Liver (tissue), 9 donors: ENCODE measurements around the gene HIP1. TPM values are rescaled to one million over a fixed set of nuclear protein-coding genes. Genes with fewer than 3 reads are reported as not detected.

ENCODE experiments used
- DNase-seq: peaks from one replicate; pipeline ENCODE4 v3.0.0-alpha.2; 2017; ENCODE audit warnings: low spot score
- H3K27ac ChIP-seq, 2 donors: one replicate each; pipeline ENCODE4 v1.7.0; 2013; ENCODE audit warnings: inconsistent platforms in 2 of 2, low read length in 2 of 2, control low read depth in 1 of 2, low read depth in 1 of 2, mild to moderate bottlenecking in 1 of 2
- H3K27me3 ChIP-seq, 4 donors: one replicate each; pipeline versions ENCODE4 v1.6.1 to v1.7.0; 2013; ENCODE audit warnings: low read length in 3 of 4, inconsistent platforms in 1 of 4, mild to moderate bottlenecking in 1 of 4, moderate library complexity in 1 of 4; ENCODE audit not compliant: control insufficient read depth in 4 of 4, insufficient read depth in 4 of 4
- H3K36me3 ChIP-seq, 4 donors: one replicate each; pipeline versions ENCODE4 v1.6.1 to v1.7.0; 2013; ENCODE audit warnings: low read length in 3 of 4, mild to moderate bottlenecking in 3 of 4, low read depth in 1 of 4, moderate library complexity in 1 of 4; ENCODE audit not compliant: control insufficient read depth in 4 of 4, insufficient read depth in 3 of 4
- H3K4me1 ChIP-seq, 4 donors: one replicate each; pipeline versions ENCODE4 v1.6.1 to v1.7.0; 2013; ENCODE audit warnings: low read length in 3 of 4, mild to moderate bottlenecking in 3 of 4, moderate library complexity in 1 of 4; ENCODE audit not compliant: control insufficient read depth in 4 of 4, insufficient read depth in 4 of 4
- H3K4me3 ChIP-seq, 3 donors: one replicate each; pipeline versions ENCODE4 v1.6.1 to v1.7.0; 2013; ENCODE audit warnings: low read length in 3 of 3, control low read depth in 1 of 3, low read depth in 1 of 3, mild to moderate bottlenecking in 1 of 3
- H3K9ac ChIP-seq, 2 donors: one replicate each; pipeline ENCODE4 v1.7.0; 2013; ENCODE audit warnings: low read length in 2 of 2, mild to moderate bottlenecking in 2 of 2, moderate library complexity in 2 of 2, control low read depth in 1 of 2, low read depth in 1 of 2
- H3K9me3 ChIP-seq, 4 donors: one replicate each; pipeline versions ENCODE4 v1.6.1 to v1.7.0; 2013; ENCODE audit warnings: low read length in 3 of 4; ENCODE audit not compliant: control insufficient read depth in 4 of 4
- EGR1 ChIP-seq, 2 donors: IDR thresholded peaks; 2 replicates each; pipeline ENCODE4 v1.6.1; 2016 to 2018; ENCODE audit warnings: antibody characterized with exemption in 2 of 2, low read depth in 2 of 2
- FOXA1 ChIP-seq: IDR thresholded peaks from 2 replicates; pipeline ENCODE4 v1.6.1; 2016; ENCODE audit warnings: antibody characterized with exemption
- FOXA2 ChIP-seq: IDR thresholded peaks from 2 replicates; pipeline ENCODE4 v1.6.1; 2016; ENCODE audit warnings: antibody characterized with exemption
- GABPA ChIP-seq, 2 donors: IDR thresholded peaks in 1 of 2; conservative IDR thresholded peaks in 1 of 2; 2 replicates each; pipeline ENCODE4 v1.6.1; 2016; ENCODE audit warnings: antibody characterized with exemption in 2 of 2, mild to moderate bottlenecking in 1 of 2, moderate library complexity in 1 of 2
- HNF4A ChIP-seq, 2 donors: conservative IDR thresholded peaks; 2 replicates each; pipeline ENCODE4 v1.6.1; 2016; ENCODE audit warnings: antibody characterized with exemption in 2 of 2, mild to moderate bottlenecking in 2 of 2
- HNF4G ChIP-seq: IDR thresholded peaks from 2 replicates; pipeline ENCODE4 v1.6.1; 2016; ENCODE audit warnings: antibody characterized with exemption
- NR2F2 ChIP-seq: IDR thresholded peaks from 2 replicates; pipeline ENCODE4 v1.6.1; 2016; ENCODE audit warnings: antibody characterized with exemption
- RAD21 ChIP-seq, 2 donors: IDR thresholded peaks; 2 replicates each; pipeline ENCODE4 v1.6.1; 2016; ENCODE audit warnings: antibody characterized with exemption in 2 of 2, mild to moderate bottlenecking in 2 of 2
- RXRA ChIP-seq, 2 donors: IDR thresholded peaks; 2 replicates each; pipeline ENCODE4 v1.6.1; 2017 to 2018; ENCODE audit warnings: antibody characterized with exemption in 2 of 2, mild to moderate bottlenecking in 1 of 2
- SP1 ChIP-seq: IDR thresholded peaks from 2 replicates; pipeline ENCODE4 v1.6.1; 2018; ENCODE audit warnings: antibody characterized with exemption, mild to moderate bottlenecking
- TAF1 ChIP-seq: conservative IDR thresholded peaks from 2 replicates; pipeline ENCODE4 v1.6.1; 2016; ENCODE audit warnings: antibody characterized with exemption, mild to moderate bottlenecking
- WGBS: extraction: QIAGEN DNeasy Blood & Tissue Kit; methylation state at CpG from one replicate; pipeline ENCODE4 v1.1.7; 2013; 5-methylcytosine and 5-hydroxymethylcytosine counted together
- polyA plus RNA-seq, 2 donors: library from polyadenylated mRNA; stranded (reverse) in 1 of 2; unstranded in 1 of 2; fragments of 200-250 nt in 1 of 2; fragments of >200 nt in 1 of 2; fragmentation: Nextera tagmentation in 1 of 2; extraction: Ambion mirVana in 1 of 2; gene quantifications; one replicate each; pipeline versions ENCODE4 v1.2.1 to v1.2.3, GENCODE V29; 2013 to 2015
- total RNA-seq, 2 donors: library from RNA; depleted of rRNA; stranded (reverse); fragments of >200 nt; gene quantifications; one replicate each; pipeline ENCODE4 v1.2.3, GENCODE V29; 2014
- TF ChIP-seq, protein P1 (sequence below): IDR thresholded peaks from 2 replicates; pipeline ENCODE4 v1.6.1; 2016; ENCODE audit warnings: antibody characterized with exemption
- TF ChIP-seq, protein P2 (sequence below): IDR thresholded peaks from 2 replicates; pipeline ENCODE4 v1.6.1; 2016; ENCODE audit warnings: antibody characterized with exemption, mild to moderate bottlenecking
- TF ChIP-seq, protein P3 (sequence below): fragments of 150-350 bp; IDR thresholded peaks from 2 replicates; pipeline ENCODE4 v1.5.1; 2017; ENCODE audit warnings: improper control_type of control experiment, low read depth, low read length; ENCODE audit not compliant: missing input control
- TF ChIP-seq, protein P4 (sequence below): IDR thresholded peaks from 2 replicates; pipeline ENCODE4 v1.6.1; 2016; ENCODE audit warnings: antibody characterized with exemption
- donor health status: healthy.
- donor health status: healthy.
- donor health status: healthy.
- donor health status: healthy.
- donor health status: healthy.

Gene HIP1
- total and polyA plus RNA-seq, 4 donors: 3.8 to 13.6 (median 7.8) TPM

DNA sequence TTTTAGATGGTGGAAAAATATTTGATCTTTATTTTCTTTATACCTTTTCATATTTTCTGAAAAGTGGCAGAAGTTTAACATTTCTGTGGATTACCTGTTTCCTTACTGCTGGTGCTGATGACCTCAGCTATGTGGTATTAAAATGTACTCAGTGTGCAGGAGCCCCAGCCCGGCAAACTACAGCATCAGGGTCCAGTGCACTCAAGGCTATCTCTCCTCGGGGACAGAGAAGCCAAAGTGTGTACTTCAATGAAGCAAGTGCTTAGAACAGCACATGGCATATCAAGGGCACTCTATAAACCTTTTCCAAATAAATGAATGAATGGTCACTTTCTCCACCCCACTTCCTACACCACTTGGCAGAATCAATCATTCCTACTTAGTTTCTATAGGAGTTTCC lies 111.8 kb downstream of the HIP1 start:
- peaks cover 0 to 3% (median under 1%) of the 10 kb centered on the region in 4 donors for H3K9me3 ChIP-seq
- H3K9ac ChIP-seq: no peak overlapping the region
- WGBS: 72% methylated on average over 2 of the region's 2 CpGs
- H3K27ac ChIP-seq: no peak overlapping the region
- no peak for DNase-seq
- H3K4me1 ChIP-seq: no peaks in the 10 kb centered on the region
- no peak for TF ChIP-seq RXRA (IDR thresholded peaks at IDR 0.05)
- no peak for TF ChIP-seq RAD21 (IDR thresholded peaks at IDR 0.05)
- no peak for TF ChIP-seq SP1
- TF ChIP-seq, protein P1, sequence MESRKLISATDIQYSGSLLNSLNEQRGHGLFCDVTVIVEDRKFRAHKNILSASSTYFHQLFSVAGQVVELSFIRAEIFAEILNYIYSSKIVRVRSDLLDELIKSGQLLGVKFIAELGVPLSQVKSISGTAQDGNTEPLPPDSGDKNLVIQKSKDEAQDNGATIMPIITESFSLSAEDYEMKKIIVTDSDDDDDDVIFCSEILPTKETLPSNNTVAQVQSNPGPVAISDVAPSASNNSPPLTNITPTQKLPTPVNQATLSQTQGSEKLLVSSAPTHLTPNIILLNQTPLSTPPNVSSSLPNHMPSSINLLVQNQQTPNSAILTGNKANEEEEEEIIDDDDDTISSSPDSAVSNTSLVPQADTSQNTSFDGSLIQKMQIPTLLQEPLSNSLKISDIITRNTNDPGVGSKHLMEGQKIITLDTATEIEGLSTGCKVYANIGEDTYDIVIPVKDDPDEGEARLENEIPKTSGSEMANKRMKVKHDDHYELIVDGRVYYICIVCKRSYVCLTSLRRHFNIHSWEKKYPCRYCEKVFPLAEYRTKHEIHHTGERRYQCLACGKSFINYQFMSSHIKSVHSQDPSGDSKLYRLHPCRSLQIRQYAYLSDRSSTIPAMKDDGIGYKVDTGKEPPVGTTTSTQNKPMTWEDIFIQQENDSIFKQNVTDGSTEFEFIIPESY: no peak
- H3K4me3 ChIP-seq: no peak overlapping the region
- H3K27me3 ChIP-seq: no peaks in the 10 kb centered on the region
- peaks cover 0 to 2% (median 0%) of the 10 kb centered on the region in 4 donors for H3K36me3 ChIP-seq

DNA sequence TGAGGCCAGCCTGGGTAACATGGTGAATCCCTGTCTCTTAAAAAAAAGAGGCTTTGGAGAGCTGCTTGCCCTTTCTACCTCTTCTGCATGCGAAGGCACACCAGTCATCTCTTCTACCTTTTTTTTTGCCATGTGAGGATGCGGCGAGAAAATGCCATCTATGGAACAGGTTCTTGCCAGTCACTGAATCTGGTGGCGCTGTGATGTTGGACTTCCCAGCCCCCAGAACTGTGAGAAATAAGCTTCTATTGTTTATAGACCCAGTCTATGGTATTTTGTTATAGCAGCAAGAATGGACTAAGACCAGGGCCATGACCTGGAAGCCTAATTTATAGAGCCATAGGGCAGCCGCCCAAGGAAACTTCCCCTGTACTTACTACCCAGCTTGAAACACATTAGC lies 112.9 kb downstream of the HIP1 start:
- H3K4me1 ChIP-seq: no peaks in the 10 kb centered on the region
- WGBS: 88% methylated on average over 5 of the region's 5 CpGs
- no peak overlapping the region for H3K27ac ChIP-seq
- H3K4me3 ChIP-seq: no peak overlapping the region
- H3K27me3 ChIP-seq: no peaks in the 10 kb centered on the region
- peaks cover 0 to 2% (median 0%) of the 10 kb centered on the region in 4 donors for H3K36me3 ChIP-seq
- no peak for DNase-seq
- no peak overlapping the region for H3K9ac ChIP-seq
- peaks cover 0 to 3% (median under 1%) of the 10 kb centered on the region in 4 donors for H3K9me3 ChIP-seq
- TF ChIP-seq, protein P2, sequence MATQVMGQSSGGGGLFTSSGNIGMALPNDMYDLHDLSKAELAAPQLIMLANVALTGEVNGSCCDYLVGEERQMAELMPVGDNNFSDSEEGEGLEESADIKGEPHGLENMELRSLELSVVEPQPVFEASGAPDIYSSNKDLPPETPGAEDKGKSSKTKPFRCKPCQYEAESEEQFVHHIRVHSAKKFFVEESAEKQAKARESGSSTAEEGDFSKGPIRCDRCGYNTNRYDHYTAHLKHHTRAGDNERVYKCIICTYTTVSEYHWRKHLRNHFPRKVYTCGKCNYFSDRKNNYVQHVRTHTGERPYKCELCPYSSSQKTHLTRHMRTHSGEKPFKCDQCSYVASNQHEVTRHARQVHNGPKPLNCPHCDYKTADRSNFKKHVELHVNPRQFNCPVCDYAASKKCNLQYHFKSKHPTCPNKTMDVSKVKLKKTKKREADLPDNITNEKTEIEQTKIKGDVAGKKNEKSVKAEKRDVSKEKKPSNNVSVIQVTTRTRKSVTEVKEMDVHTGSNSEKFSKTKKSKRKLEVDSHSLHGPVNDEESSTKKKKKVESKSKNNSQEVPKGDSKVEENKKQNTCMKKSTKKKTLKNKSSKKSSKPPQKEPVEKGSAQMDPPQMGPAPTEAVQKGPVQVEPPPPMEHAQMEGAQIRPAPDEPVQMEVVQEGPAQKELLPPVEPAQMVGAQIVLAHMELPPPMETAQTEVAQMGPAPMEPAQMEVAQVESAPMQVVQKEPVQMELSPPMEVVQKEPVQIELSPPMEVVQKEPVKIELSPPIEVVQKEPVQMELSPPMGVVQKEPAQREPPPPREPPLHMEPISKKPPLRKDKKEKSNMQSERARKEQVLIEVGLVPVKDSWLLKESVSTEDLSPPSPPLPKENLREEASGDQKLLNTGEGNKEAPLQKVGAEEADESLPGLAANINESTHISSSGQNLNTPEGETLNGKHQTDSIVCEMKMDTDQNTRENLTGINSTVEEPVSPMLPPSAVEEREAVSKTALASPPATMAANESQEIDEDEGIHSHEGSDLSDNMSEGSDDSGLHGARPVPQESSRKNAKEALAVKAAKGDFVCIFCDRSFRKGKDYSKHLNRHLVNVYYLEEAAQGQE: no peak
- TF ChIP-seq GABPA (IDR thresholded peaks at IDR 0.05 in 1 of 2, conservative IDR thresholded peaks at IDR 0.05 in 1 of 2): no peak
- TF ChIP-seq FOXA2: no peak
- TF ChIP-seq FOXA1: no peak
- TF ChIP-seq NR2F2: no peak
- TF ChIP-seq EGR1 (IDR thresholded peaks at IDR 0.05; ENCODE audit: low read depth in 2 of 2): no peak
- TF ChIP-seq TAF1: no peak

DNA sequence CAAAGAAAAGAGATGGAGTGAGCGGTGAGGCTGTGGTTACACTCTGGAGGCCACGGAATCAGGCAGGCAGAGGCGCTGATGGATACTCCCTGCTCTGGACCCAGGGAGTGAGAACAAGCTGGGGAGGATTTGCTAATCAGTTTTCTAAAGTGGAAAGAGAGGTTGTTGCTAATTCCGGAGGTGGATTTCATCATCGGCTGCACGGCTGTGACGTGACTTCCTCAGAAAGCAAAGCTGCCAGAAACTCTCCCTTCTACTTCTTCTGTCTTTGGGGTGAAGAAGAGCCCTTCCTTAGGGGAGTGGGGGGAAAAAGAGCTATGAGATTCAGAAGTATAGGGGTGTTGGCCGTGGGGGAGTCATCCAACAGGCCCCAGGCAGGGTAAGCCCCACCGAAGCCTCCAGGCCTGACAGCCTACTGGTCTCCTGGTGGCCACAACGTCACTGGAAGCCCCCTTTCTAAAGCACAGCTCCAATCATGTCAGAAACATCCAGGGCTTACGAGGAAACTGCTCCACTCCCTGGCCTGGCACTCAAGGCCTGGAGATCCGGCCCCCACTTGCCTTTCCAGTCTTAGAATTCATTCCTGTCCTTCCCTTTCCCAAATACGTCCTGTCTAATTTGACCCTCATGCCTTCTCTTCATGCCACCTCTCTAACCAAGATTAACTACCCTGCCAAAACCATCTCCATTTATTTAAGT lies 114.5 kb downstream of the HIP1 start:
- Histone ChIP-seq H3K4me1 (no peaks in the 10 kb centered on the region), H3K9me3 (peaks cover 0 to 3% (median under 1%) of the 10 kb centered on the region in 4 donors), H3K36me3 (peaks cover 0 to 2% (median 0%) of the 10 kb centered on the region in 4 donors), H3K9ac (no peak overlapping the region), H3K27me3 (no peaks in the 10 kb centered on the region), H3K4me3 (no peak overlapping the region), H3K27ac (peak overlapping the region; percentile 47 to 76)
- no peak for DNase-seq
- no peak for TF ChIP-seq FOXA1
- no peak for TF ChIP-seq NR2F2
- TF ChIP-seq, protein P3, sequence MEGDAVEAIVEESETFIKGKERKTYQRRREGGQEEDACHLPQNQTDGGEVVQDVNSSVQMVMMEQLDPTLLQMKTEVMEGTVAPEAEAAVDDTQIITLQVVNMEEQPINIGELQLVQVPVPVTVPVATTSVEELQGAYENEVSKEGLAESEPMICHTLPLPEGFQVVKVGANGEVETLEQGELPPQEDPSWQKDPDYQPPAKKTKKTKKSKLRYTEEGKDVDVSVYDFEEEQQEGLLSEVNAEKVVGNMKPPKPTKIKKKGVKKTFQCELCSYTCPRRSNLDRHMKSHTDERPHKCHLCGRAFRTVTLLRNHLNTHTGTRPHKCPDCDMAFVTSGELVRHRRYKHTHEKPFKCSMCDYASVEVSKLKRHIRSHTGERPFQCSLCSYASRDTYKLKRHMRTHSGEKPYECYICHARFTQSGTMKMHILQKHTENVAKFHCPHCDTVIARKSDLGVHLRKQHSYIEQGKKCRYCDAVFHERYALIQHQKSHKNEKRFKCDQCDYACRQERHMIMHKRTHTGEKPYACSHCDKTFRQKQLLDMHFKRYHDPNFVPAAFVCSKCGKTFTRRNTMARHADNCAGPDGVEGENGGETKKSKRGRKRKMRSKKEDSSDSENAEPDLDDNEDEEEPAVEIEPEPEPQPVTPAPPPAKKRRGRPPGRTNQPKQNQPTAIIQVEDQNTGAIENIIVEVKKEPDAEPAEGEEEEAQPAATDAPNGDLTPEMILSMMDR: no peak
- no peak for TF ChIP-seq SP1
- TF ChIP-seq, protein P2: no peak
- TF ChIP-seq EGR1 (IDR thresholded peaks at IDR 0.05; ENCODE audit: low read depth in 2 of 2): no peak
- TF ChIP-seq, protein P4, sequence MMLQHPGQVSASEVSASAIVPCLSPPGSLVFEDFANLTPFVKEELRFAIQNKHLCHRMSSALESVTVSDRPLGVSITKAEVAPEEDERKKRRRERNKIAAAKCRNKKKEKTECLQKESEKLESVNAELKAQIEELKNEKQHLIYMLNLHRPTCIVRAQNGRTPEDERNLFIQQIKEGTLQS: no peak
- TF ChIP-seq HNF4A (conservative IDR thresholded peaks at IDR 0.05): no peak
- no peak for TF ChIP-seq FOXA2
- no peak for TF ChIP-seq HNF4G
- 77% methylated on average over 13 of the region's 13 CpGs for WGBS
